Measurements from ENCODE around the gene RAP1B.
"Not testable (repeated sequence)": the region's sequence is repeated elsewhere in the genome, so short reads cannot be mapped to it uniquely, and the experiment has no call there.

The RAP1B gene

DNA sequence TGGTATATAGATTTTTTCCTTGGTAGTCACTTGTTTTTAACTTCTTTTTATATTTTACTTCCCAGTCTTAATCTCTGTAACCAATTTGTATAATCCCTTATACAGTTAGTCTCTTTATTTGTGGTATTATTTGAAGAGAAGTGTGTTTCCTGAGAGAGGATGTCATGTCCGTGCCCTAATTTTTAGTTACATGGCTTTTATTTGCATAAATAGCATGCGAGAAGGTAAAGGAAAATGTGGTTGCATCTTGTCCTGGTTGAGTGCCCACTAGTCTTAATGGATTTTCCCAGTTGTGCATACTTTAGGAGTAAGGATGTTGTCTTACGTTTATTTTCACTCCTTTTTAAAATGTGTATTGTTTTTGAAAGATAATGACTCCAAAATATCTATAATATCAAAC, 27.5 kb downstream of the RAP1B start:
- DNase-seq = no peak

DNA sequence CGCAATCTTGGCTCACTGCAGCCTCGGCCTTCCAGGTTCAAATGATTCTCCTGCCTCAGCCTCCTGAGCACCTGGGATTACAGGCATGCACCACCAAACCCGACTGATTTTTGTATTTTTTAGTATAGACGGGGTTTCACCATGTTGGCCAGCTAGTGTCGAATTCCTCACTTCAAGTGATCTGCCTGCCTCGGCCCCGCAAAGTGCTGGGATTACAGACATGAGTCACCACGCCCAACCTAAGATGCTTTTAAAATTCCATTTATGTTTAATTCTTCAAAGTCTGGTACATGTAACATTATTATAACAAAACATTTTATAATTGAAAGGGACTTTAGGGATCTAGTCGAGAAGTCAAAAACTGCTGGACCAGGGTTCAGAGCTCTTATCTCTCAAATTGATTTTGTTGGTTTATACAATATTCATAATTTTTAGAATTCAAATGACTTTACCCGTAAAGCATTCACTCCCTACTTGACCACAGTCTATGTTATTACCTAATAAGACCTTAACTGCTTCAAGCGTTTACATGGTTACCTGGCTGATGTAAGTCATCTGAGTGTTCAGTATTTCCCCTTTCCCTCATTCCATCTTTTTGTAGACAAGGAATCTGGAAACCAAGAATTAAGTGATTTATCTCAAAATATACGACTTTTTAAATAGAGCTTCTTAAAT, 28.2 kb downstream of the RAP1B start:
- no peak for DNase-seq

DNA sequence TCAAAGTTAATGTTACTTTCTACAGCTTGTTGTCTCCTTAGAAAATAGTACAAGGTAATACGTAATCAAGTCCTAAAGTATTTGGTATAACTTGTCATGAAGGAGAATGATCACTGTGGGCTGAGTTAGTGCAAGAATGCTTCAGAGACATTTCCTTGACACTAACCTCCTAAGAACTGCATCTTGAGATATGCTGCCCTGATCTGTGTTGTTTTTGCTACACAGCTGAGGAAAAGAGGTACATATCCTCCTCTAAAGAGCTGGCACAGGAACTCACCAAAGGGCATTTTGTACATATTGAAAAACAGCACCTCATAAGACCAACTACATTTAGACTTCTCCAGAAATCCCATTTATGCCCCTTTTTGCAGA, 28.7 kb downstream of the RAP1B start:
- DNase-seq = no peak

DNA sequence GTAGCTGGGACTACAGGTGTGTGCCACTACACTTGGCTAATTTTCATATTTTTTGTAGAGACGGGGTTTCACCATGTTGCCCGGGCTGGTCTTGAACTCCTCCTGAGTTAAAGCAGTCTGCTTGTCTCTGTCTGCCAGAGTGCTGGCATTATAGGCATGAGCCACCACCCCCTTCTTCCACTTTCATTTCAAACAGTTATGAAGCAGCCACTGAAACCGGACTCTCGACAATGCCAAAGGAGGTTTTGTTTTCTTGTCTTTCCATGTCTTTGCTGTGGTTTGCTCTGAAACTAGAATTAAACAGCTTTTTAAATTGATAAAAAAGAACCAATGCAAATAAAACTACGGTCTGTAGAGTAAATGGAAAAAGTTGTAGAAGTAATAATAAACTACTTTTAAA, 30.4 kb downstream of the RAP1B start:
- no peak for DNase-seq

DNA sequence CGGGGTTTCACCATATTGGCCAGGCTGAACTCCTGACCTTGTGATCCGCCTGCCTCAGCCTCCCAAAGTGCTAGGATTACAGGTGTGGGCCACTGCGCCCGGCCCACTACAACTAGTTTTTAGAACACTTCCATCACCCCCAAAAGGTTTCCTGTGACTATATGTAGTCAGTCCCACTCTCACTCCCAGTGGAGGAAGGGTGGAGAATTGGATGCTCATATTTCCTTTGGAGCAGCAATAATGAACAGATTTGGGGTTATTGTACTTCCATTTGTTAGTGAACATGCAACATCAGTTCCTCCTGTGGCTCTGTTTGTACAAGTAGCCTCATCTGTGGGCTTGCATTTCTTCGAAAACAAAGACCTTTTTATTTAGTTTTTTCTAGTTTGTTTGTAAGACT, 35.8 kb downstream of the RAP1B start:
- no peak for DNase-seq

DNA sequence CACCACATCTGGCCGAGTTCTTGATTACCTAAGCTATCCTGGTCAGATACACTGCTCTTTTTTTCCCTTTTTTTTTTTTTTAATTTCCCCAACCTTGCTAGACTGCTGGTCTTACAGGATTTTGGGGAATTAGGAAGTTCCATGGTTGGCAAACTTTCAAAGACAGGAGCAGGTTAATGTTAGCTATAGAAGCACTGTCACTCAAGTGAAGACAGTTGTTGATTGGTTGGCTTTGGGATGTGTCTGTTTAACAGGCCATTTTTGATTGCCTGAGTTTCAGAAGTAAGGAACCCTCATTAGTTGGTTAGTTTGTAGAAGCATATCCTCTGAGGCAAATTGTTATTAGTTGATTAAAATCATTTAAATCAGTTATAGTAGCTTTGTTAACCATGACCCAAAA, 36.8 kb downstream of the RAP1B start:
- DNase-seq = no peak

DNA sequence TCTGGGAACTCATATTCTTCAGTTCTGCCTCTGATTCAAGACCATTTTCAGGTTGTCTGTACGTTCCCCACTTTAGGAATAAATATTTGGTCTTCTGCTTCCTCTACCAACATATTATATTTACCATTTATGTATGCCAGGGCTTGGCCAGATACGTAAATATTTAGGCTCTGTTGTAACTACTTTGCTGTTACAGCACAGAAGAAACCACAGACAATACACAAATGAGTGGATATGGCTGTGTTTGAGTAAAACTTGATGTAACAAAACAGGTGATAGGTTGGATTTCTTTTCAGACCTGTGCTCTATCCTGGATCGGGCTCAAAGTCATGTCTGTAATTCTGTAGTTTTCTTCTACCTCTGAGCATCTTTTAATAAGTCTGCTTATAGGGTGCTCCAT, 37.5 kb downstream of the RAP1B start:
- DNase-seq = no peak

DNA sequence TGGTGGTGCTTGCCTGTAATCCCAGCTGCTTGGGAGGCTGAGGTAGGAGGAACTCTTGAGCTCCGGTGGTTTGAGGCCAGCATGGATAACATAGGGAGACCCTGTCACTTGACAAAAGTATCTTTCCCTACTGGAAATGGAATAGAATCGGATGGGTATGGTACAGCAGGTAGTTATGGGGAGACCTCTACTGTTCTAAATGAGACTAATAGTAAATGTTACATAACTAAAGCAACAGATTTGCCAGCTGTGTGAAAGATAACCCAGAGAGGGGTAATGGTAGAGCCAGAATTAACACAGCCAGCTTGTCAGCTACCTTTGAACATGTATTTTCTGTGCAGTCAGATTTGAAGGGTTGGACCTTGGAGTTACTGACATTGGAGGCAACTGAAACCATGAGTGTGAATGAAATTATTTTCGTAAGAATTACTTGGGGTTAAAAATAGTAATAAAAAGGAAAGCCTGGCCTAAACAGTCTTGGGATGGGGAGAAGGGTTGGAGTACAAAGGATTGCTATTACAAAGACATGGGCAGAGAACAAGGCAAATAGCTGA, 54.4 kb downstream of the RAP1B start:
- DNase-seq = no peak

DNA sequence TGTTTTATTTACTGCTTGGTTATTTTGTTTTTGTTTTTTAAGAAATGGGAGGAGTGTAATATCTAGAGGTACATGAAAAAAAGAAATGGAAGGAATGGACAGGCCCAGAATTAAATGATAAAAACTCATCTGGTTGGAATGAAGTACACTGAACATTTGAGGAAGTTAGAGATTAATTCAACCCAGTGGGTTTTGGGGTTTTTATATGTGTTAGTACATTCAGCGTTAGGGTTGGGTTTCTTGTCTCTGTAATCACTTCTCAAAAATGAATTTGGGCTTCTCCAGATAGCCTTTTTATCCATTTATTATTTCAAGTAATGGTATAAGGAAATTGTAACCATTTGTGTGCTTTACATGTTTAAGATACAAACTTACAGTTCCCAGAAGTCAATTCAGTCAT, 56.6 kb downstream of the RAP1B start:
- no peak for DNase-seq

DNA sequence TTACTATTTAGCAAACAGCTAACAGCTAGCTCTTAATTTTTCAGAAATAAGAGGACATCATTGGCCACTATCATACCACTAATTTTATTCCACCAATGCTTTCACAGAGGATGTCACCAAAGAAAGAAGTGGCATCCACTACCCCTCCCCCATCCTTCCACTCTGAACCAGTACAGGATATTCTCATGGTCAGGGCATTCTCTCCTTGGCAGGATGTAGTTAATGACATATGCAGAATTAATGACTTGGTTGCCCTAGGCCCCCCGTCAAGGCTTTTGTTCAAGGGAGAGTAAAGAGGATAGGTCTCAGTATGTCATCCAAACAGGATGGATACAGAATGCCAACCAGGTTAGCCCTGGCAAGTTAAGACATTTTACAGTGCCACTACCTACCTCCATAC, 57.2 kb downstream of the RAP1B start:
- DNase-seq = no peak

DNA sequence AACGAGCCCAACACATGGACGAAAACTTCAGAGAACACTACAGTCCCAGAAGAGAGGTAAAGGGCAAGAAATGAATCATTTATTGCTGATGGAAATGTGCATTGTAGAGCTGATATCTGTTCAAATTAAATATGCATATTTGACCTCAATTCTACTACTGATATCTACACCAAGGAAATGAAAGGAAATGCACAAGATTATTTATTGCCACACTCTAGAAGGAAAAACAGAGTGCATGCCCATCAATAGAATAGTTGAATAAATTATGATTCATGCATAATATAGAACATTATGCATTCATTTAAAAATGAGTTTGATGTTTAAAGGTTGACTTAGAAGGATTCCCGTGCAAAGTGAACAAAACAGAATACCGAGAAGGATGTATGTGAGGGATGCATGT, 60.5 kb downstream of the RAP1B start:
- DNase-seq = no peak

DNA sequence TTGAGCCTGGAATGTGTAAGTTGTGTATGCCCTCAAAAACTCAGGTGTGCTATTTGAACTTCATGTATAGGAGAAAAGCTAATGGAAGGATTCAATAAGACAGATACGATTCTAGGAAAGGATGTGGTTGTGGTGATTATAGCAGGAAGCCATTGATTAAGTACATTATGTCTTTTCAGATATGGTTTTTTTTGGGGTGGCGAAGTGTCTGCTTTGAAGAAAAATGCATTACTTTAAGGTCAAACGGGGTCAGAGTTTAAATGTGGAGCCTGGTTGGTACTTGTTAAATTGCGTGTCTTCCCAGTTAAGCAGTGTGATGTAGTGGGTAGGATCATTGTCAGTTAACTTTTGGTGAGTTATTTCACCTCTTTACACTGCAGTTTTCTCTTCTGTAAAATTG, 63.1 kb downstream of the RAP1B start:
- no peak for DNase-seq

DNA sequence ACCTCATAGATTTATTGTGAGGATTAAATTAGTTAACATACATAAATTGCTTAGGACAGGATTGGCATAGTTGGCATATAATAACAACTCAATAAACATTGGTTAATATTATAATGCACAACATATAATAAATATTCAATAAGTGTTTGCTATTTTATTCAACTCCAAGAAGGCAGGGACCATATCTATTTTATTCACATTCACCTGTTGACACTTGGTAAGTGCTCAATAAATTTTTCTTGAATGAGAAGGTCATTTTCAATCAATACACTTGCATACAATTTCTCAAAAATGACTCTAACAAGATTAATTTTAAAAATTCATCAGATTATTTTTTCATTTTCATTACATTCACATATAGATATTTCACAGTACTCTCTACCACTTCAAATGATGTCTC, 63.7 kb downstream of the RAP1B start:
- no peak for DNase-seq

DNA sequence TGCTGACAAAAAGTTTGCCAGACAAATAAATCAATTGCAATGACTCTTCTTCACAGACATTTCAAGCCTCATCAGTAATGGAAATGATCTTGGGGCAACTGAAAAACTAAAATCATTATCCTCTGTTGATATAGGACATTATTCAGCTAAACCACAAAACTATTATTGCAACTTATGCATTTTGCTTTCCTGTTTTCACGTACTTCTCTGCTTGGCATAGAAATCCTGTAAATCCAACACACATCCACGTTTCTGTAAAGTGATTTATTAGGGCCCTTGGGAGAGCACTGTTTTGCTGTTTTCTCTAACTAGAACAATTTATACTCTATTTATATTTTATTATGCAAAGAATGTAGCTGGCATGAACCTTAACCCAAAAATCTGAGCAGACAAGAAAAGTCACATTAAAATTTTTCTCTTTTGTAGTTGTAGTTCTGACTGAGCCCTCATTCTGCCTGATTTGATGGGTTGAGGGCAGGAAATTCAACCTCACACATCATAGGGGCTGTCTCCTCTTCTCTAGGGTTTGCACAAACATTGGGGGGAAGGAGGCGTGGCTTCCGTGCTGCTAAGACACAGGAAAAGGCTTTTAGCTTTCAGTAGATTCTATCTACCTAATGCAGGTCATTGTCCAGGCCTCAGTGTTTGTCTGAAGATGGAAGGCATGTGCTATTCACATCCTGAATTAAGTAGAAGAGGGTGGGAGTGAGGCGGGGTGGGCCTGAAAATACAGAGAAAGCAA, 64.6 kb downstream of the RAP1B start:
- DNase-seq = no peak

DNA sequence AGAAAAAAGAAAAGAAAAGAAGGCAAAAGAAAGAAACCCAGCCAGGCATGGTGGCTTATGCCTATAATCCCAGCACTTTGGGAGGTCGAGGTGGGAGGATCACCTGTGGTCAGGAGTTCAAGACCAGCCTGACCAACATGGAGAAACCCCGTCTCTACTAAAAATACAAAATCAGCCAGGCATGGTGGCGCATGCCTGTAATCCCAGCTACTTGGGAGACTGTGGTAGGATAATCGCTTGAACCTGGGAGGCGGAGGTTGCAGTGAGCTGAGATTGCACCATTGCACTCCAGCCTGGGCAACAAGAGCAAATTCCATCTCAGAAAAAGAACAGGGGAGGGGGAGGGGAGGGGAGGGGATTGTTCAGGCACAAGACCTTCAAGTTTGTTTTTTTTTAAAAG, 66.2 kb downstream of the RAP1B start:
- not testable (repeated sequence) for DNase-seq

DNA sequence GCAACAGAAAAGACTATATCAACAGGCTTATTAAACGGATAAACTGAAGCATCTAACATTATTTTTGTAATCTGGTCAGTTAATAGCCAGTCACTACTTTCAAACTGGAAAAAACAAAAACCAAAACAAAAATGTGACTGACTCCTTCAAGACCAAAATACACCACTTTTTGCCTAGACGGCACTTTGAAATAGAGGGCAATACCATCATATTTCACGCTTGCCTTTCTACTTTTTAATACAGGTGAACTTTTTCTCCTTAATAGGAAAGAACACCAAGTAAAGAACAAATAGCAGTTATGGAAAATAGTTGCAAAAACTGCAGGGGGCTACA, 75.5 kb downstream of the RAP1B start:
- no peak for DNase-seq

DNA sequence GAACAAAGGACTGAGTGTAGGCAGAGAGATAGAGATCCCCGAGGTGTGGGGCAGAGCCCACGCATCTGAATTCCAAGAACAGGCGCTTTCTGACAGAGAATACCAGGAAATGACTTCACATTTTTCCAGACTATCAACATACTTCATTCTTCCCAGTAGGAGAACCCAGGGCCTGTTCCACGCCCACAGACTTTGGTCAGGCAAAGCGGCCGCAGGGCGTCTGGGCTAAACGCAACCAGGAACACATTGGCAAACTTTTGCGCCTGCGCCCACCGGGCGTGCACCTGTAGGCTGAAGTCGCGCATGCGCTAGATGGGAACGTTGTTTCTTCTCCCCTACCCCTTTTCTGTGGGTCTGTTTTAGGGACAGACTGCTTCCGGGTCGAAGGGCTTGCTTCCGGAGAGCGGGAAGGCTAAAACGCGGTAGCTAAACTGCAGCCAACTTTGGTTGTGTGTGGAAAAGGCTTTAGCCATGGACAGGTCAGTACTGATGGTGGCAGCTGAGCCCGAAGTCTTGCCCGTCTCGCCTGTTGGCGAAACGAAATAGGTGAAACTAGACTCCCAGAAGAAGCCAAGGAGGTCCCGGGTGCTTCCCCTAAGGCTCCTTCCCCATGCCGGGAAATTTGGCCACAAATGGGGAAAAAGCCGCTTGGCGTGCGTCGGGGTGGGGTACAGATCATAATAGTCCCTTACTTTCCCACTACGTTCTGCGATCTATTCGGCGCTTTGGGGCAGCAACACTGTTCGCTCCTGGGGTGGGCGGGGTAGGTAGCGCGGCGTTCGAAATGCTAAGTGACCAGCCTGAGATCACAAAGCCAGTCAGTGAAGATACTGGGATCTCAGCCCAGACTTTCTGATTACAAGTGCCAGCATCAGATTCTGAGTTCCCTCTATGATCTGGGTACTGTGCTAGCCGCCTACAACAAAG, 76.2 kb downstream of the RAP1B start, which contains the start of gene NUP107:
TSS of gene NUP107 (plus strand) at position 384 of the 927 bp plus-strand sequence. CDS start at position 472, 88 bp downstream.
- DNase-seq = peak; percentile 96

DNA sequence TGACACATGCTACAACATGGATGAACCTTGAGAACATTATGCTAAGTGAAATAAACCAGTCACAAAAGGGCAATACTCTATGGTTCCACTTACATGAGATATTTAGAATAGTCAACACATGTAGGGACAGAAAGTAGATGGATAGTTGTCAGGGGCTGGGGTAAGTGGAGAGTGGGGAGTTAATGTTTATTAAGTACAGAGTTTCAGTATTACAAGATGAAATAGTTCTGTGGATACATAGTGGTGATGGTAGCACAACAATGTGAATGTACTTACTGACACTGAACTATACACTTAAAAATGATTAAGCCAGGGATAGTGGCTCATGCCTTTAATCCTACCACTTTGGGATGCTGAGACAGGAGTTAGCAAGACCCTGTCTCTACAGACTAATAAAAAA, 84.8 kb downstream of the RAP1B start:
- no peak for DNase-seq

DNA sequence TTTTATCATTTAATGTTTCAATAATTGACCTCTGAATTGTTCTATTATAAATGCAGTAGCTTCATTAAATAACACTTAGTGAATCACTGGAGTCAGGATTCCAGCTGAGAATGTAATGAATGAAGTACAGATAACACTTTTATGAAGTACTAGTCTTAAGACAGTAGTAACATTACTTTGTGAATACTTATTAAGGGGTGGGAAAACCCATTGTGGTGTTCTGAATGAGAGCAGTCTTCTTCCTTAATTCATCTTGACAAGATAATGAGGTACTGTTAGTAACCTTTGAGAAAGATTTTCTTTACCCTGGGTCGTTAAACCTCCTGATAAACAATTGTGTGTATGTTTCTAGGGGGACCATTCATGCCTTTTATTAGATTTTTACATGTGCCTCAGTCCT, 88.8 kb downstream of the RAP1B start:
- DNase-seq = no peak

Data from NCI-H1105 (cell line).